Measurements from ENCODE around the gene AKNA.

The AKNA gene

GRCh38 chr9:114319147-114319546 is 68.6 kb downstream of the AKNA start:
- H3K27me3 ChIP-seq, result no peaks in the 10 kb centered on the region
- no peak for TF ChIP-seq CTCF (IDR thresholded peaks at IDR 0.05; ENCODE audit: low read depth, low read length)
- H3K4me1 ChIP-seq, result no peaks in the 10 kb centered on the region
- H3K4me3 ChIP-seq (ENCODE audit: low read depth, low read length), result no peak overlapping the region
- H3K9me3 ChIP-seq, result no peaks in the 10 kb centered on the region
- H3K36me3 ChIP-seq, result no peaks in the 10 kb centered on the region
- no peak for DNase-seq

GRCh38 chr9:114318416-114318815 is 69.4 kb downstream of the AKNA start:
- DNase-seq, result no peak
- H3K4me3 ChIP-seq (ENCODE audit: low read depth, low read length), result no peak overlapping the region
- H3K36me3 ChIP-seq, result no peaks in the 10 kb centered on the region
- no peaks in the 10 kb centered on the region for H3K9me3 ChIP-seq
- H3K4me1 ChIP-seq, result no peaks in the 10 kb centered on the region
- no peaks in the 10 kb centered on the region for H3K27me3 ChIP-seq
- no peak for TF ChIP-seq CTCF (IDR thresholded peaks at IDR 0.05; ENCODE audit: low read depth, low read length)

- Histone ChIP-seq H3K4me1 (no peaks in the 10 kb centered on the region), H3K27me3 (no peaks in the 10 kb centered on the region), H3K36me3 (no peaks in the 10 kb centered on the region), H3K4me3 (ENCODE audit: low read depth, low read length) (no peak overlapping the region), H3K9me3 (no peaks in the 10 kb centered on the region)
- no peak for TF ChIP-seq CTCF (IDR thresholded peaks at IDR 0.05; ENCODE audit: low read depth, low read length)
- no peak for DNase-seq
Measured at GRCh38 chr9:114317665-114318357, 70.0 kb downstream of the AKNA start.

- DNase-seq, result no peak
Measured at GRCh38 chr9:114316605-114317230, 71.1 kb downstream of the AKNA start.

GRCh38 chr9:114315723-114316363 is 71.9 kb downstream of the AKNA start:
- Histone ChIP-seq H3K4me1 (no peaks in the 10 kb centered on the region), H3K4me3 (ENCODE audit: low read depth, low read length) (no peak overlapping the region), H3K27me3 (no peaks in the 10 kb centered on the region), H3K9me3 (no peaks in the 10 kb centered on the region), H3K36me3 (no peaks in the 10 kb centered on the region)
- no peak for DNase-seq
- no peak for TF ChIP-seq CTCF (IDR thresholded peaks at IDR 0.05; ENCODE audit: low read depth, low read length)

More at GRCh38 chr9:114316605-114317230, 71.1 kb downstream of the AKNA start:
- Histone ChIP-seq H3K9me3 (no peaks in the 10 kb centered on the region), H3K4me3 (ENCODE audit: low read depth, low read length) (no peak overlapping the region), H3K27me3 (no peaks in the 10 kb centered on the region), H3K36me3 (no peaks in the 10 kb centered on the region), H3K4me1 (no peaks in the 10 kb centered on the region)
- no peak for TF ChIP-seq CTCF (IDR thresholded peaks at IDR 0.05; ENCODE audit: low read depth, low read length)

Data from BE2C (cell line).